ENCODE data around the gene CALHM1. TPM values are rescaled to one million over a fixed set of nuclear protein-coding genes. Genes with fewer than 3 reads are reported as not detected.
"Not testable (repeated sequence)": the region's sequence is repeated elsewhere in the genome, so short reads cannot be mapped to it uniquely, and the experiment has no call there.

The CALHM1 gene
- polyA plus RNA-seq, 4 donors: 0.06 to 0.10 (median 0.08) TPM

DNA sequence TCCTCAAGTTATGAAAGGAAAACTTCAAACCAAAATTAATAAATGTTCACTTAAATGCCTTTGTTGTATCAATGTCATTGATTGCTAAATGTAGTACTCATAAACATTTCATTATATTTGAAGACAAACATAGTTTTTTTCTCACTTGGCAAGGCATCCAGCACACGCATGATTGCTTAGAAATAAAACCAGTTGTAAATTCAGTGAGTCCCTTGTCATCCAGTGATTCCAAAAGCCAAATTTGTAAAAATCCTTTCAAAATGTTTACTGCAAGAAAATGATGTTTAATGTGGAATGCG lies 28.7 kb upstream of the CALHM1 start:
- DNase-seq (ENCODE audit: low read depth in 4 of 4, low spot score in 3 of 4): no peak

GRCh38 chr10:103486635-103487409 lies 28.1 kb upstream of the CALHM1 start:
- DNase-seq (ENCODE audit: low read depth in 4 of 4, low spot score in 3 of 4): not testable (repeated sequence)

GRCh38 chr10:103481974-103482531 lies 23.4 kb upstream of the CALHM1 start:
- DNase-seq (ENCODE audit: low read depth in 4 of 4, low spot score in 3 of 4): no peak

GRCh38 chr10:103480521-103480920 lies 21.8 kb upstream of the CALHM1 start:
- DNase-seq (ENCODE audit: low read depth in 4 of 4, low spot score in 3 of 4): no peak

- no peak for DNase-seq (ENCODE audit: low read depth in 4 of 4, low spot score in 3 of 4)
These were observed 20.4 kb upstream of the CALHM1 start, which contains the start of gene CALHM3 for GRCh38 chr10:103479135-103479534. CALHM3 (minus strand) TSS chr10:103479240; CDS start chr10:103479032, 208 bp downstream.

DNA sequence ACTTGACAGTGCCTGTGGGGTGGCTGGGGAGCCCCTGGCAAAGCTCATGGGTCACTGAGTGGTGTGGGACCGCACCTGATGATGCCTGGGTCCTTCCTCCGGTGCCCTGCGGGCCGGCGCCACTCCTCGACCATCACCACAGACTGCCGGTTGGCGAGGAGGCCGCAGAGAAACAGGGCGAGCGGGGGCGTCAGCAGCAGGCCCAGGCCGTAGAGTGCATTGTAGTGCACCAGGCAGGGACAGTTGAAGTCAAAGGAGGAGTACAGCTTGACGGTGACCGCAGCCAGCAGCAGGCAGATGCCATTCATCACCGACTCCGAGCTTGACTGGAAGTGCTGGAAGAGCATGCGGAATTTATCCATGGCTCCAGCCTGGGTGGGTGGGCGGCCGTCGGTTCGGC lies 20.0 kb upstream of the CALHM1 start:
- no peak for DNase-seq (ENCODE audit: low read depth in 4 of 4, low spot score in 3 of 4)

DNA sequence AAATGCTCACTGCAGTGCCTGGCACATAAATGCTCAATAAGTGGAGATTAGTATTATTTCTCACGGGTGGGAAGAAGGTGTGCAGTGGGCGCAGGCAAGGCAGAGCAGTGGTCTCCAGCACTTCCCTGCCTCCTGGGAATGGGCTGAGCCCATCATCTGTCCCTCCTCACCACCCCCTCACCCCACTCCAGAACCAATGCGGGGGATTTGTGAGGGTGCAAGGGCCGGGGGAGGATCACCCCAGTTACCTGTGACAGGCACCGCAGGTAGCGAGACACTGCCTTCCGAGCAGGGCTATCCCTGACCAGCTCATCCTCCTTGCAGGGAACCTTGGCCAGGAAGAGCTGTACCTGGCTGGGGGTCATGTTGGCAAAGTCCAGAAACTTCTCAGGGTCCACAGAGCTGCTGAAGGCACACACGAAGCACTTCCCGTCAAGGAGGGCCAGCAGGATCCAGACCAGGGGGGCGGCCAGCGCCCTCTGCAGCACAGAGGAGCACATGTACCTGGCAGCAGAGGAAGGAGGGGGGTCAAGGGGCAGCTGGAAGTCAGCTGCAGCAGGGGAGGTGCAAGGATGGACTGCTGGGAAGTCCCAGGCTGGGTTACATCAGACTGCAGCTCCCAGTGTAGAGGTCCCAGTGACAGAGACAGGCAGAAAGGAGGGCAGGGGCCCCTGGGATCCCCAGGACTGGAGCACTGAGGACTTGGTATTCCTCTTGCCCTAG lies 17.5 kb upstream of the CALHM1 start:
- DNase-seq (ENCODE audit: low read depth in 4 of 4, low spot score in 3 of 4): no peak

- DNase-seq (ENCODE audit: low read depth in 4 of 4, low spot score in 3 of 4): no peak
These were observed 16.7 kb upstream of the CALHM1 start for GRCh38 chr10:103475437-103475836.

DNA sequence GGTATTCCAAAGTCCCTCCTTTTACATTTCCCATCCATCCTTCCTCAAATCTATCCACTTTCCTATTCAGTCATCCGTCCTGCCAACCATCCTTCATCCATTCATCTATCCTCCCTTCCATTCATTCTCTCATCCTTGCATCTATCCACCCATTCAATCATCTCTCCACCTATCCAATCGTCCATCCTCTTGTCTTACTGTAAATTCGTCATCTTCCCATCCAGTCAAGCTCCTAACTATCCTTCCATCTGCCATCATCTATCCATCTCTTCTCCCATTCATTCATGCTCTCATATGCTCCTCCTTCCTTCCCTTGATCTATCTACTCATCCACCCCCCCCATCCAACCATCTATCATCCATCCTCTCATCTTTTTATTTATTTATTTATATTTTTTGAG lies 15.4 kb upstream of the CALHM1 start:
- no peak for DNase-seq (ENCODE audit: low read depth in 4 of 4, low spot score in 3 of 4)

GRCh38 chr10:103473261-103473671 lies 14.6 kb upstream of the CALHM1 start:
- DNase-seq (ENCODE audit: low read depth in 4 of 4, low spot score in 3 of 4): no peak

- DNase-seq (ENCODE audit: low read depth in 4 of 4, low spot score in 3 of 4): no peak
These were observed 13.3 kb upstream of the CALHM1 start for GRCh38 chr10:103472005-103472404.

DNA sequence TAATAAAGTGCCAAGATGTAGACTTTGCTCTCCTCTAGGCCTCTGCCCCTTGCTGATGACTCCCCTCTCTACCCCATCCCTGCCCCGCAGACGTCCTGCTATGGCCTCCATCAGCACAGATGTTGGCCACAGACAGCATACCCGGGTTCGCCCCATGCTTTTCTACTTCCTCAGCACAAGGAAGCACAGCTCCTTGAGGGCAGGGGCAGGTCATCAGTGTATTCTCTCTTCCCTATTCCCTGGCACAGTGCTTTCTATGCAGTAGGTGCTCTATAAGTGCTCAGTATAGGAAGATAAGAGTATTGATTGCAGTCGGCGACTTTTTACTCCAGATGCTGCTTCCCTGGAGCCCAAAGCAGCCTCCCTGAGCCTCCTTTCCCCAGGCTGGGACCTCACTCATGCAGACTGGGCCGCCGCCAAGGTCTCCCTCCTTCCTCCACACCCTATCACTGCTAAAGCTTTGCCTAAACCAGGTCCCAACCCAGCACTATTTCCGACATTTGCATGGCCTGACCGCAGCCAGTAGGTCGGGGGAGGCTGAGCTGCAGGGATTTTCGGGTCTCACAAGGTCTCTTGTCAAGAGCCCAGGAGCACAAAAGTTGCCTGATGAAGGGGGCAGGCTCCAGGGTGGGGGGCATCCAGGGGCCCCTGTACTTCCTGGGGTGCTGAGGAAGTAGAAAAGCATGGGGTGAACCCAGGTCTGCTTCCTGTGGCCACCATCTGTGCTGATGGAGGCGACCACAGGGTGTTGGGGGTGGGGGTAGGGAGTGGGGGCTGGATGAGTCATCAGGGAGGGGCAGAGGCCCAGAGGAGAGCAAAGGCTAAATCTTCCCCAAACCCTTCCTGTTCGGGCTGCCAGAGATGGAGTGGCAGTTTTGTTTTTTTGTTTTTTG lies 12.3 kb upstream of the CALHM1 start:
- no peak for DNase-seq (ENCODE audit: low read depth in 4 of 4, low spot score in 3 of 4)

- DNase-seq (ENCODE audit: low read depth in 4 of 4, low spot score in 3 of 4): no peak
These were observed 10.5 kb upstream of the CALHM1 start for GRCh38 chr10:103469201-103469600.

DNA sequence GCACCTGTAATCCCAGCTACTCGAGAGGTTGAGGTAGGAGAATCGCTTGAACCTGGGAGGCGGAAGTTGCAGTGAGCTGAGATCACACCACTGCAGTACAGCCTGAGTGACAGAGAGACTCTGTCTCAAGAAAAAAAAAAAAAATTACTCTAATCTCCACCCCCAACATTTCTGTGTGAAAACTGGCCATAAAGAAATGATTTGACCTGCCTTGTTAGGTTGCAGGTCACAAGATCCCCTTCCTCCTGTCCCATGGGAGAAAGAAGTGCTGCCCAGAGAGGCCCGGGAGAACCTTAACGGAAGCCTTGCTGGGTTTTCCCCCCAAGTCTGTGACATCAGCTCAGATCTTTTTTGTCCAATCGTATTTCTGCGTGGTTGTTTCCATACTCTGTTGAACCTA lies 8.7 kb upstream of the CALHM1 start:
- no peak for DNase-seq (ENCODE audit: low read depth in 4 of 4, low spot score in 3 of 4)

DNA sequence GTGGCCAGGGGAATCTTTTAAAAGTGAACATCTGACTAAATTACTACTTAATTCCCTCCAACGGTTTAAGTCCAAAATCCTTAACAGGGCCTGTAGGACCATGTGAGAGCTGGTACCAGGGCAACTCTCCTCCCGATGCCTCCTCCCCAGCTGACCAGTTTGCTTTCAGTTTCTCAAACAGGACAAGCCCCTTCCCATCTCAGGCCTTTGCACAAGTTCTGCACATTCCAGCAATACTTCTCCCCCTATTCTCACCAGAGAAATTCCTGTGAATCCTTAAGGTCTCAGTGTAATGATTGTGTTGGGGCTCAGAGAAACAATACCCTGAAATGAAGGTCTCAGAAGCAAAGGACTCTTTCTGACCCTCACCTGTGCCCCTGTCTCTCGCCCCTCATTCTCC lies 8.0 kb upstream of the CALHM1 start:
- no peak for DNase-seq (ENCODE audit: low read depth in 4 of 4, low spot score in 3 of 4)

- DNase-seq (ENCODE audit: low read depth in 4 of 4, low spot score in 3 of 4): no peak
These were observed 6.9 kb upstream of the CALHM1 start for GRCh38 chr10:103465411-103466179.

DNA sequence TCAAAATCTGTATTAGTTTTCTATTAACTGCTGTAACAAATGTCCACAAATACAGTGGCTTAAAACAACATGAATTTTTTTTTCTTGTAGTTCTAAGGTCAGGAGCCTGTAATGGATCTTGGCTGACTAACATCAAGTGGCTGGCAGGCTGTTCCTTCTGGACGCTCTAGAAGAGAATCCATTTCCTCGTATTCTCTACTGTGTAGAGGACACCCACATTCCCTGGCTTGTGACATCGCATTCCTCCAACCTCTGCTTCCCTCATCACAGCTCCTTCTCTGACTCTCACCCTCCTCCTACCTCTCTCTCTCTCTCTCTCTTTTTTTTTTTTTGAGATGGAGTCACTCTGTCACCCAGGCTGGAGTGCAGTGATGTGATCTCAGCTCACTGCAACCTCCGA lies 4.8 kb upstream of the CALHM1 start:
- DNase-seq (ENCODE audit: low read depth in 4 of 4, low spot score in 3 of 4): no peak

DNA sequence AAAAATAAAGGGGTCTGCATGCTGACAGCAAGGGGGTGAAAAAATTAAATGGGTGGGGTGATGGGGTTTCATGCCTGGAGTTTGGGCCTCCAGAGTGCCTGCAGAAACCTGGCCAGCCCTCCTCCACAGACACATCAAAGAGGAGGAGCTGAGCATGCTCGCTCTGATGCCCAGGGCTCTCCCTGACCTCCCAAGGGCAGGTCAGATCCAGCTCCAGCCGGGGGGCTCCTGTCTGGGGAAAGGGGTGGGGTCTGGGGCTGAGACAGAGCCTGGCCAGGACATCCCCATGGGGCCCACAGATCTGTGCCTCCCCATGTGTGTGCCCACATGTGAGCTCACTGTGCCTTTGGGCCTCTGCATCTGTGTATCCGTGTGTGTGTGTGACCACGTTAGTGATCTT lies 915 bp upstream of the CALHM1 start:
- DNase-seq (ENCODE audit: low read depth in 4 of 4, low spot score in 3 of 4): no peak

DNA sequence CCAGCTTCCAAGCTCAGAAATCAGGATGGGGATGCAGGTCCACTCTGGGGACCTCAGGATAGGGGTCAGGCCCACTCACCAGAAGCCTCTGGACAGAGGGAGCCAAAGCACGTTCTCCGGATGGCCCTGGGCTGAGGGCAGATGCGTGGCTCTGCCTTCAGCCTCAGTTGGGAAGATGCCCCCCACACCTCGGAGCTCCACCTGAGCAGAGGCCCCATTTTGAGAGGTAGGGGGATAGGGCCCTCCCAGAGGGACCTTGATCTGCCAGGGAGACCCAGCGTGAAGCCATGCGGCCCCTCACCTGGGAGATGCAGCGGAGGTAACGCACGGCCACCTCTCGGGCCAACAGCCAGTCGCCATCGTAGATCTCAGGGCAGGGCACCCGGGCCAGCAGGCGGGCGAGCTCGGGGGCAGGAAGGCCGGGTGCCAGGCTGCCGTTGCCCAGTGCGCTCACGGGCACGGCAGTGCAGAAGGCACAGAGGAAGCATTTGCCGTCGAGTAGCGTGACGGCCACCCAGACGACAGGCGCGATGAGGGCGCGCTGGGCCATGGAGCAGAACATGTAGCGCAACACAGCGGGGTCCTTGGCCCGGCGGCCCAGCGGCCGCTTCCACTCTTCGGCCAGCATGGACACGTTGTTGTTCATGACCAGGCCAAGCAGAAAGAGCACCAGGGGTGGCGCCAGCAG lies 660 bp downstream of the CALHM1 start:
- DNase-seq (ENCODE audit: low read depth in 4 of 4, low spot score in 3 of 4): no peak
